ENCODE data around the gene GABRB1.

Gene GABRB1

GRCh38 chr4:47031011-47031678, at the start of gene GABRB1:
Gene GABRB1 (plus strand): TSS chr4:47031567.
- no peak within 1 kb of the TSS for H3K27ac ChIP-seq (ENCODE audit: low read length)
- peak within 1 kb of the TSS; percentile 92 for H3K4me3 ChIP-seq (ENCODE audit: low read length)
- H3K36me3 ChIP-seq (ENCODE audit: insufficient read depth, low read depth, low read length): no peaks in the 10 kb centered on the region
- no peaks in the 10 kb centered on the region for H3K9me3 ChIP-seq (ENCODE audit: insufficient read depth, low read depth, low read length)
- H3K4me1 ChIP-seq (ENCODE audit: insufficient read depth, low read length): no peaks in the 10 kb centered on the region
- H3K9ac ChIP-seq (ENCODE audit: low read depth, low read length): peak within 1 kb of the TSS; percentile 55; the same call in 1 of the 2 replicates
- peaks cover 29% of the 10 kb centered on the region for H3K27me3 ChIP-seq (ENCODE audit: insufficient read depth, low read length)

GRCh38 chr4:46984781-46985180, 46.6 kb upstream of the GABRB1 start:
- Histone ChIP-seq H3K27me3 (ENCODE audit: insufficient read depth, low read length) (no peaks in the 10 kb centered on the region; the same call in 1 of the 2 replicates), H3K4me1 (ENCODE audit: insufficient read depth, low read length) (no peaks in the 10 kb centered on the region), H3K9ac (ENCODE audit: low read depth, low read length) (no peak overlapping the region), H3K9me3 (ENCODE audit: insufficient read depth, low read depth, low read length) (no peaks in the 10 kb centered on the region), H3K4me3 (ENCODE audit: low read length) (no peak overlapping the region), H3K36me3 (ENCODE audit: insufficient read depth, low read depth, low read length) (no peaks in the 10 kb centered on the region), H3K27ac (ENCODE audit: low read length) (no peak overlapping the region)

- Histone ChIP-seq H3K9ac (ENCODE audit: low read depth, low read length) (no peak overlapping the region), H3K27me3 (ENCODE audit: insufficient read depth, low read length) (peaks cover 15% of the 10 kb centered on the region), H3K9me3 (ENCODE audit: insufficient read depth, low read depth, low read length) (no peaks in the 10 kb centered on the region), H3K36me3 (ENCODE audit: insufficient read depth, low read depth, low read length) (no peaks in the 10 kb centered on the region), H3K4me3 (ENCODE audit: low read length) (no peak overlapping the region), H3K27ac (ENCODE audit: low read length) (no peak overlapping the region), H3K4me1 (ENCODE audit: insufficient read depth, low read length) (no peaks in the 10 kb centered on the region)
Measured at GRCh38 chr4:46986922-46987638, 44.3 kb upstream of the GABRB1 start.

- H3K27me3 ChIP-seq (ENCODE audit: insufficient read depth, low read length): peaks cover 66% of the 10 kb centered on the region
- no peak overlapping the region for H3K9ac ChIP-seq (ENCODE audit: low read depth, low read length)
Measured at GRCh38 chr4:46992338-46992737, 39.0 kb upstream of the GABRB1 start.

GRCh38 chr4:46993075-46994006, 38.0 kb upstream of the GABRB1 start, which contains the start of gene GABRA4:
Gene GABRA4 (minus strand): TSS chr4:46993581. CDS start chr4:46993424, 157 bp downstream.
- Histone ChIP-seq H3K9ac (ENCODE audit: low read depth, low read length) (peak within 1 kb of the TSS; percentile 48; the same call in 1 of the 2 replicates), H3K4me3 (ENCODE audit: low read length) (peak within 1 kb of the TSS; percentile 89), H3K36me3 (ENCODE audit: insufficient read depth, low read depth, low read length) (no peaks in the 10 kb centered on the region)

More at GRCh38 chr4:46992338-46992737, 39.0 kb upstream of the GABRB1 start:
- peaks cover 4% of the 10 kb centered on the region; the same call in 1 of the 2 replicates for H3K4me1 ChIP-seq (ENCODE audit: insufficient read depth, low read length)
- no peaks in the 10 kb centered on the region for H3K36me3 ChIP-seq (ENCODE audit: insufficient read depth, low read depth, low read length)
- no peaks in the 10 kb centered on the region for H3K9me3 ChIP-seq (ENCODE audit: insufficient read depth, low read depth, low read length)
- H3K27ac ChIP-seq (ENCODE audit: low read length): no peak overlapping the region
- H3K4me3 ChIP-seq (ENCODE audit: low read length): peak overlapping the region; percentile 89; the same call in 1 of the 2 replicates

GRCh38 chr4:46994007-46994405, 37.4 kb upstream of the GABRB1 start:
- Histone ChIP-seq H3K9me3 (ENCODE audit: insufficient read depth, low read depth, low read length) (no peaks in the 10 kb centered on the region), H3K4me3 (ENCODE audit: low read length) (peak overlapping the region; percentile 89), H3K4me1 (ENCODE audit: insufficient read depth, low read length) (peaks cover 4% of the 10 kb centered on the region; the same call in 1 of the 2 replicates), H3K9ac (ENCODE audit: low read depth, low read length) (peak overlapping the region; percentile 48; the same call in 1 of the 2 replicates), H3K36me3 (ENCODE audit: insufficient read depth, low read depth, low read length) (no peaks in the 10 kb centered on the region), H3K27ac (ENCODE audit: low read length) (no peak overlapping the region), H3K27me3 (ENCODE audit: insufficient read depth, low read length) (peaks cover 66% of the 10 kb centered on the region)

More at GRCh38 chr4:46993075-46994006, 38.0 kb upstream of the GABRB1 start, which contains the start of gene GABRA4:
- Histone ChIP-seq H3K27me3 (ENCODE audit: insufficient read depth, low read length) (peaks cover 66% of the 10 kb centered on the region), H3K4me1 (ENCODE audit: insufficient read depth, low read length) (peaks cover 4% of the 10 kb centered on the region; the same call in 1 of the 2 replicates), H3K9me3 (ENCODE audit: insufficient read depth, low read depth, low read length) (no peaks in the 10 kb centered on the region), H3K27ac (ENCODE audit: low read length) (no peak within 1 kb of the TSS)

GRCh38 chr4:46999566-46999965, 31.8 kb upstream of the GABRB1 start:
- Histone ChIP-seq H3K27ac (ENCODE audit: low read length) (no peak overlapping the region), H3K36me3 (ENCODE audit: insufficient read depth, low read depth, low read length) (no peaks in the 10 kb centered on the region), H3K4me1 (ENCODE audit: insufficient read depth, low read length) (no peaks in the 10 kb centered on the region), H3K9ac (ENCODE audit: low read depth, low read length) (no peak overlapping the region), H3K27me3 (ENCODE audit: insufficient read depth, low read length) (peaks cover 26% of the 10 kb centered on the region), H3K9me3 (ENCODE audit: insufficient read depth, low read depth, low read length) (no peaks in the 10 kb centered on the region), H3K4me3 (ENCODE audit: low read length) (no peak overlapping the region)

GRCh38 chr4:47000406-47000805, 31.0 kb upstream of the GABRB1 start:
- H3K27ac ChIP-seq (ENCODE audit: low read length): no peak overlapping the region
- H3K4me1 ChIP-seq (ENCODE audit: insufficient read depth, low read length): no peaks in the 10 kb centered on the region
- no peaks in the 10 kb centered on the region for H3K36me3 ChIP-seq (ENCODE audit: insufficient read depth, low read depth, low read length)
- no peaks in the 10 kb centered on the region for H3K9me3 ChIP-seq (ENCODE audit: insufficient read depth, low read depth, low read length)
- no peak overlapping the region for H3K4me3 ChIP-seq (ENCODE audit: low read length)
- no peak overlapping the region for H3K9ac ChIP-seq (ENCODE audit: low read depth, low read length)
- peaks cover 17% of the 10 kb centered on the region for H3K27me3 ChIP-seq (ENCODE audit: insufficient read depth, low read length)

- Histone ChIP-seq H3K27ac (ENCODE audit: low read length) (no peak overlapping the region), H3K4me1 (ENCODE audit: insufficient read depth, low read length) (no peaks in the 10 kb centered on the region), H3K9ac (ENCODE audit: low read depth, low read length) (no peak overlapping the region), H3K9me3 (ENCODE audit: insufficient read depth, low read depth, low read length) (no peaks in the 10 kb centered on the region), H3K27me3 (ENCODE audit: insufficient read depth, low read length) (no peaks in the 10 kb centered on the region; the same call in 1 of the 2 replicates), H3K4me3 (ENCODE audit: low read length) (no peak overlapping the region), H3K36me3 (ENCODE audit: insufficient read depth, low read depth, low read length) (no peaks in the 10 kb centered on the region)
Measured at GRCh38 chr4:47002580-47002979, 28.8 kb upstream of the GABRB1 start.

- Histone ChIP-seq H3K27ac (ENCODE audit: low read length) (no peak overlapping the region), H3K9ac (ENCODE audit: low read depth, low read length) (no peak overlapping the region), H3K9me3 (ENCODE audit: insufficient read depth, low read depth, low read length) (no peaks in the 10 kb centered on the region), H3K4me3 (ENCODE audit: low read length) (no peak overlapping the region), H3K27me3 (ENCODE audit: insufficient read depth, low read length) (no peaks in the 10 kb centered on the region), H3K36me3 (ENCODE audit: insufficient read depth, low read depth, low read length) (no peaks in the 10 kb centered on the region), H3K4me1 (ENCODE audit: insufficient read depth, low read length) (no peaks in the 10 kb centered on the region)
Measured at GRCh38 chr4:47010347-47010911, 20.9 kb upstream of the GABRB1 start.

- Histone ChIP-seq H3K4me1 (ENCODE audit: insufficient read depth, low read length) (no peaks in the 10 kb centered on the region), H3K9ac (ENCODE audit: low read depth, low read length) (no peak overlapping the region), H3K36me3 (ENCODE audit: insufficient read depth, low read depth, low read length) (no peaks in the 10 kb centered on the region), H3K27me3 (ENCODE audit: insufficient read depth, low read length) (no peaks in the 10 kb centered on the region), H3K27ac (ENCODE audit: low read length) (no peak overlapping the region), H3K4me3 (ENCODE audit: low read length) (no peak overlapping the region), H3K9me3 (ENCODE audit: insufficient read depth, low read depth, low read length) (no peaks in the 10 kb centered on the region)
Measured at GRCh38 chr4:47010912-47011446, 20.4 kb upstream of the GABRB1 start.
